ENCODE results near the gene RABGGTA. TPM values are rescaled to one million over a fixed set of nuclear protein-coding genes. Genes with fewer than 3 reads are reported as not detected.

The RABGGTA gene
- total and polyA plus RNA-seq, 9 of the 15 experiments (the other 6 are each of a cell fraction or from before 2014, with no cell fraction given): 4.5 to 24.2 (median 15.5) TPM

DNA sequence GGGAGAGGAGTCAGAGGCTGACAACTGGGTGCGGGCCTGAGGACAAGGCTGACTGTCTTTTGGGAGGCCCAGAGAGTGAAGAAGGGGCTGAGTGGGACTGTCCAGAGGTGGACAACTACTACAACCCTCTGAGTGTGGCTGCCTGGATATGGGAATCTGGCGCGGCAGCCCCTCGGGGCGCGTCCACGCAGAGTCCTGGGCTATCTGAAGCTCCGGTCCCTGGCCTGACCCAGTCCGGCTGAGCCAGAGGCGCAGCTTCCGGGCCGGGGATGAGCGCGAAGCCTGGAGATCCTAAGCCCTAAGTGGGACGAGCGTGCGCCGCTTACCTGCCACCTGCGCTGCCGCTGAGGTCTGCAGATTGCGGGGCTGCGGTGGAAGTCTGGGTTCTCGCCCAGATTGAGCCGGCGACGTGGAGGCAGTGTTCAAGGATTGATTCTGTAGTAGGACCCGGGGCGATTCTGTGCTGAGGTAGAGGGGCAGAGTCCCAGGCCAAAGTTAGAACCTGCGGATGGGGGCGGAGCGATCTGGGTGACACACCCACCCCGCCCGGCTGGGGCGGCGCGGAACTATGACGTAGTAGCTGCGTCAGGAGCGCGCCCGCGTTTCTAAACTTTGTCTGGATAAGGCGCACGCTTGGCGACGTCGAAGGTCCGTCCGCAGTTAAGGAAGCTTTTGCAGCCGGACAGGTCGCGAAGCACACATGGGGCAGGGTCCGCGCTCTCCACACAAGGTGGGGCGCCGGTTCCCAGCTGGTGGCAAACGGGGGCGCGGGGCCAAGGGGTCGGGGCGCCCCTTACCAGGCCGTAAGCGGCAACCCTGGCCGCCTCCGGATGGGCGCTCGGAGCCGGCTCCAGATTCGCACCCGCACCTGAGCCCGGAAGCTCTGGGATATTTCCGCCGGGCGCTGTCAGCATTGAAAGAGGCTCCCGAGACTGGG lies 28.1 kb upstream of the RABGGTA start, which contains the start of the genes DHRS1 and NOP9 (continued):
- TF ChIP-seq HDAC1 (IDR thresholded peaks at IDR 0.05): peak in 1 of 2 experiments; percentile 92; a peak in 2 of 4 replicates
- TF ChIP-seq MYBL2 (IDR thresholded peaks at IDR 0.05; ENCODE audit: low read depth): no peak
- no peak for TF ChIP-seq MYBL2 (CRISPR knock-in tag; IDR thresholded peaks at IDR 0.05; ENCODE audit: borderline replicate concordance)
- no peak for TF ChIP-seq CC2D1A (IDR thresholded peaks at IDR 0.05)
- TF ChIP-seq ZFP30 (CRISPR knock-in tag; IDR thresholded peaks at IDR 0.05; ENCODE audit: borderline replicate concordance): no peak
- no peak for TF ChIP-seq GTF2E2 (tag; IDR thresholded peaks at IDR 0.05)
- TF ChIP-seq RFX5 (IDR thresholded peaks at IDR 0.05; ENCODE audit: low read depth, low read length): peak; percentile 41; the same call in 1 of the 2 replicates
- no peak for TF ChIP-seq NR1H2 (CRISPR knock-in tag; IDR thresholded peaks at IDR 0.05)
- no peak for TF ChIP-seq SNRNP70 (optimal IDR thresholded peaks at IDR 0.05; ENCODE audit: low read depth, low read length)
- peak in 1 of 2 experiments; percentile 80; a peak in 2 of 4 replicates for TF ChIP-seq MAZ (CRISPR knock-in tag; conservative IDR thresholded peaks at IDR 0.05 in 1 of 2, IDR thresholded peaks at IDR 0.05 in 1 of 2)
- no peak for TF ChIP-seq ZNF444 (CRISPR knock-in tag; IDR thresholded peaks at IDR 0.05)
- TF ChIP-seq ZNF668 (CRISPR knock-in tag; IDR thresholded peaks at IDR 0.05): no peak
- no peak for TF ChIP-seq ZNF707 (CRISPR knock-in tag; conservative IDR thresholded peaks at IDR 0.05)
- TF ChIP-seq, protein P1, sequence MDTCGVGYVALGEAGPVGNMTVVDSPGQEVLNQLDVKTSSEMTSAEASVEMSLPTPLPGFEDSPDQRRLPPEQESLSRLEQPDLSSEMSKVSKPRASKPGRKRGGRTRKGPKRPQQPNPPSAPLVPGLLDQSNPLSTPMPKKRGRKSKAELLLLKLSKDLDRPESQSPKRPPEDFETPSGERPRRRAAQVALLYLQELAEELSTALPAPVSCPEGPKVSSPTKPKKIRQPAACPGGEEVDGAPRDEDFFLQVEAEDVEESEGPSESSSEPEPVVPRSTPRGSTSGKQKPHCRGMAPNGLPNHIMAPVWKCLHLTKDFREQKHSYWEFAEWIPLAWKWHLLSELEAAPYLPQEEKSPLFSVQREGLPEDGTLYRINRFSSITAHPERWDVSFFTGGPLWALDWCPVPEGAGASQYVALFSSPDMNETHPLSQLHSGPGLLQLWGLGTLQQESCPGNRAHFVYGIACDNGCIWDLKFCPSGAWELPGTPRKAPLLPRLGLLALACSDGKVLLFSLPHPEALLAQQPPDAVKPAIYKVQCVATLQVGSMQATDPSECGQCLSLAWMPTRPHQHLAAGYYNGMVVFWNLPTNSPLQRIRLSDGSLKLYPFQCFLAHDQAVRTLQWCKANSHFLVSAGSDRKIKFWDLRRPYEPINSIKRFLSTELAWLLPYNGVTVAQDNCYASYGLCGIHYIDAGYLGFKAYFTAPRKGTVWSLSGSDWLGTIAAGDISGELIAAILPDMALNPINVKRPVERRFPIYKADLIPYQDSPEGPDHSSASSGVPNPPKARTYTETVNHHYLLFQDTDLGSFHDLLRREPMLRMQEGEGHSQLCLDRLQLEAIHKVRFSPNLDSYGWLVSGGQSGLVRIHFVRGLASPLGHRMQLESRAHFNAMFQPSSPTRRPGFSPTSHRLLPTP (IDR thresholded peaks at IDR 0.05; ENCODE audit: borderline replicate concordance, extremely low read depth, insufficient read length): no peak
- no peak for TF ChIP-seq FOXJ3 (CRISPR knock-in tag; IDR thresholded peaks at IDR 0.05)
- peak; percentile 87 for TF ChIP-seq PHF20 (IDR thresholded peaks at IDR 0.05; ENCODE audit: partially characterized antibody)
- TF ChIP-seq, protein P2, sequence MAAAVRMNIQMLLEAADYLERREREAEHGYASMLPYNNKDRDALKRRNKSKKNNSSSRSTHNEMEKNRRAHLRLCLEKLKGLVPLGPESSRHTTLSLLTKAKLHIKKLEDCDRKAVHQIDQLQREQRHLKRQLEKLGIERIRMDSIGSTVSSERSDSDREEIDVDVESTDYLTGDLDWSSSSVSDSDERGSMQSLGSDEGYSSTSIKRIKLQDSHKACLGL (CRISPR knock-in tag; IDR thresholded peaks at IDR 0.05; ENCODE audit: borderline replicate concordance, poor library complexity, severe bottlenecking): no peak
- no peak for TF ChIP-seq SAFB (IDR thresholded peaks at IDR 0.05; ENCODE audit: borderline replicate concordance, low read depth, low read length)
- no peak for TF ChIP-seq ZNF431 (CRISPR knock-in tag; IDR thresholded peaks at IDR 0.05)
- TF ChIP-seq ZNF347 (CRISPR knock-in tag; IDR thresholded peaks at IDR 0.05; ENCODE audit: low read depth): no peak
- TF ChIP-seq, protein P3, sequence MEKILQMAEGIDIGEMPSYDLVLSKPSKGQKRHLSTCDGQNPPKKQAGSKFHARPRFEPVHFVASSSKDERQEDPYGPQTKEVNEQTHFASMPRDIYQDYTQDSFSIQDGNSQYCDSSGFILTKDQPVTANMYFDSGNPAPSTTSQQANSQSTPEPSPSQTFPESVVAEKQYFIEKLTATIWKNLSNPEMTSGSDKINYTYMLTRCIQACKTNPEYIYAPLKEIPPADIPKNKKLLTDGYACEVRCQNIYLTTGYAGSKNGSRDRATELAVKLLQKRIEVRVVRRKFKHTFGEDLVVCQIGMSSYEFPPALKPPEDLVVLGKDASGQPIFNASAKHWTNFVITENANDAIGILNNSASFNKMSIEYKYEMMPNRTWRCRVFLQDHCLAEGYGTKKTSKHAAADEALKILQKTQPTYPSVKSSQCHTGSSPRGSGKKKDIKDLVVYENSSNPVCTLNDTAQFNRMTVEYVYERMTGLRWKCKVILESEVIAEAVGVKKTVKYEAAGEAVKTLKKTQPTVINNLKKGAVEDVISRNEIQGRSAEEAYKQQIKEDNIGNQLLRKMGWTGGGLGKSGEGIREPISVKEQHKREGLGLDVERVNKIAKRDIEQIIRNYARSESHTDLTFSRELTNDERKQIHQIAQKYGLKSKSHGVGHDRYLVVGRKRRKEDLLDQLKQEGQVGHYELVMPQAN (IDR thresholded peaks at IDR 0.05; ENCODE audit: borderline replicate concordance): peak; percentile 81; the same call in 1 of the 2 replicates
- TF ChIP-seq CXXC5 (CRISPR knock-in tag; IDR thresholded peaks at IDR 0.05): peak; percentile 58
- TF ChIP-seq MEF2D (tag; conservative IDR thresholded peaks at IDR 0.05; ENCODE audit: low read depth): no peak

All from K562 (cell line).